HPDE6-E6E7 (cell line): ENCODE measurements around the gene GAS7.

Experiments
- DNase-seq: peaks from one replicate; pipeline ENCODE4 v3.0.0; 2011; ENCODE audit warnings: missing footprints; ENCODE audit errors: extremely low spot score

Gene GAS7

GRCh38 chr17:9893411-9894012 lies 304.9 kb downstream of the GAS7 start:
- no peak for DNase-seq

- DNase-seq: no peak
These were observed 308.3 kb downstream of the GAS7 start for GRCh38 chr17:9890124-9890523.

- DNase-seq: no peak
These were observed 310.9 kb downstream of the GAS7 start for GRCh38 chr17:9887508-9887907.

- DNase-seq: no peak
These were observed 312.1 kb downstream of the GAS7 start for GRCh38 chr17:9886141-9886930.

- no peak for DNase-seq
These were observed 315.0 kb downstream of the GAS7 start for GRCh38 chr17:9883451-9883850.

- peak; percentile 12 for DNase-seq
These were observed 317.8 kb downstream of the GAS7 start for GRCh38 chr17:9880582-9880999.

GRCh38 chr17:9878786-9879525 lies 319.4 kb downstream of the GAS7 start:
- DNase-seq: no peak

- DNase-seq: no peak
These were observed 320.1 kb downstream of the GAS7 start for GRCh38 chr17:9878356-9878755.

- DNase-seq: no peak
These were observed 323.0 kb downstream of the GAS7 start for GRCh38 chr17:9875441-9875840.

- no peak for DNase-seq
These were observed 323.7 kb downstream of the GAS7 start for GRCh38 chr17:9874722-9875121.

GRCh38 chr17:9872852-9873251 lies 325.6 kb downstream of the GAS7 start:
- no peak for DNase-seq

- no peak for DNase-seq
These were observed 329.9 kb downstream of the GAS7 start for GRCh38 chr17:9868552-9868951.

- DNase-seq: no peak
These were observed 332.8 kb downstream of the GAS7 start for GRCh38 chr17:9865586-9865985.

GRCh38 chr17:9862949-9863348 lies 335.5 kb downstream of the GAS7 start:
- no peak for DNase-seq

- DNase-seq: no peak
These were observed 336.2 kb downstream of the GAS7 start for GRCh38 chr17:9862220-9862619.

- DNase-seq: no peak
These were observed 337.6 kb downstream of the GAS7 start for GRCh38 chr17:9860851-9861250.
